CD4-positive, alpha-beta T cell treated with Interleukin-4 for 4 hours (primary cell): Measurements from ENCODE around the gene PPM1K.
"Not testable (repeated sequence)": the region's sequence is repeated elsewhere in the genome, so short reads cannot be mapped to it uniquely, and the experiment has no call there.

ENCODE experiments used
- DNase-seq: peaks from one replicate; pipeline ENCODE4 v3.0.0-alpha.2; 2020

PPM1K gene

DNA sequence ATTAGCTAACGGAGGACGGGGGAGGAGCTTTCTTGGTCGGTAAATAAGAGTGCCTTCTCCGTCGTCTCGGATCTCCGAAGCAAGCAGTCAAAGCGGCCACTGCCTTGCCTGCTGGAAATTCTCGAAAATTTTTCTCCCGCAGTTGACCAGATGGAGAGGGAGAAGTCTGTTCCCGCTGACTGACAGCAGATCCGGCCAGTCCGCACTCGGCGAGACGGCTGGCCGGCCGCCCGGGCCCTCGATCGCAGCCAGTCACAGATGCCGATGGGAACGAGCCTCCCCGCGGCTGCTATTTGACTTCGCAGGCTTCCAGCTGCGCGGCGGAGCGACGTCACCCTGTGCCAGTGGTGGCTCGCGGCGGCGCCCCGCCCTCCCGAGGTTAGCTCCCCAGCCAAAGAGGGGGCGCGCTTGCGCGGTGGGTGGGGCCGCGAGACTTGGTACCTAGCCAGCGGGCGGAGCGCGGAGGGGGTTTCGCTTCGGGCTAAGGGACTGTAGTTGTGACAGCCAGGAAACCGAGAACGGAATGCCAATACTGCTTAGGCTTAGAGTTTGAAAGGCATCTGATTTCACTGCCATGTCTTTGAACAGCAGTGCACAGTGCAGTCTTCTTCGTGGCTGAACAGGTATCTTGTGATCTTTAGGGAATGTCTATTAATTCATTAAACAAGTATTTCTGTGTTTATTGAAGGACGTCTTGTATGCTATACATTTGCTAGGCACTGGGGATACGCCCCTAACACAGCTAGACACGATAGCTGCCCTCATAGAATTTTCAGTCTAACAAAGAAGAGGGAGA, at the start of gene PPM1K:
Gene PPM1K (minus strand): TSS at position 123 of the 796 bp plus-strand sequence. CDS start 5,978 bp downstream, outside the sequence.
- DNase-seq = peak; percentile 98

DNA sequence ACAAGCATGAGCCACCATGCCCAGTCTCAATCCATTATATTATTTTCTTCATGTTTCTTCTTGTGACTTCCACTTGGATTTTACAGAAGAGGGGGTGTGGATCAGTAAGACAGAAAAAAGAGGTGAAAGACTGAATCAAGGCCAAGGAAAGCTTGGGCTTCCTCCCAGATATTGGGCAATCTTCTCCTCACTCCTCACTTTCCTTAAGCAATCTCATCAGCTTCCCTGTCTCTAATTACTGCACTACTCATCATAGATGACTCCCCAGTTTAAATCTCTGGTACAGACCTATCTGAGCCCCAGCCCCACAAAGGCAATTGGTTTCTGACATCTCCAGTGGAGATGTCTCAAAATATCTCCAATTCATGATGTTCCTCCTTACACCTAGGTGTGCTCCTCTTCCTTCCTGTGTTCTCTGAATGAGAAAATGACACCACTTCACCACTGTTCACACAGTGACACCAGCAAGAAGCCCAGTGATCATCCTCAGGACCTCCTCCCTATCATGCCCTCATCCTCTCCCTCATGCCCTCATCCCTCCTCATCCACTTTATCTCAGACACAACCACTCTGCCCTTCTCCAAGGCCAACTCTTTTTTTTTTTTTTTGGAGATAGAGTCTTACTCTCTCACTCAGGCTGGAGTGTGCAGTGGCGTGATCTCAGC, 49.5 kb upstream of the PPM1K start:
- no peak for DNase-seq

DNA sequence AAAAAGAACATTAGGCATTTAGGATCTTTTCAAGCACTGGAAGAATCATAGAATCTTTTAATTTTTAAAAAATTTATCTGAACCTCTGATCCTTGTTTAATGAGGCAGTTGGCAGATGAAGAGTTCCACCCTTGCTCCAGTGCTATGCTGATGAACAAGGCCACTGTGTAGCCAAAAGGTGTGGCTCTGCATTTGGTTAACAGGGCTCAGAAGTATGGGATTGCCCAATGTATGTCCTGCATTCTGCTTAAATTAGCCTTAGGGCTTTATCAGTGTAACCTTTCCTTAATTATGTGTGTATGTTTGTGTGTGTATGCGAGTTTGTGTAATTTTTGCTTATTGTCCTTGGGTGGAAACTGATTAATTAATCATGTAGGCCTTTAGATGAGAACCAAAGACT, 43.3 kb upstream of the PPM1K start:
- no peak for DNase-seq

DNA sequence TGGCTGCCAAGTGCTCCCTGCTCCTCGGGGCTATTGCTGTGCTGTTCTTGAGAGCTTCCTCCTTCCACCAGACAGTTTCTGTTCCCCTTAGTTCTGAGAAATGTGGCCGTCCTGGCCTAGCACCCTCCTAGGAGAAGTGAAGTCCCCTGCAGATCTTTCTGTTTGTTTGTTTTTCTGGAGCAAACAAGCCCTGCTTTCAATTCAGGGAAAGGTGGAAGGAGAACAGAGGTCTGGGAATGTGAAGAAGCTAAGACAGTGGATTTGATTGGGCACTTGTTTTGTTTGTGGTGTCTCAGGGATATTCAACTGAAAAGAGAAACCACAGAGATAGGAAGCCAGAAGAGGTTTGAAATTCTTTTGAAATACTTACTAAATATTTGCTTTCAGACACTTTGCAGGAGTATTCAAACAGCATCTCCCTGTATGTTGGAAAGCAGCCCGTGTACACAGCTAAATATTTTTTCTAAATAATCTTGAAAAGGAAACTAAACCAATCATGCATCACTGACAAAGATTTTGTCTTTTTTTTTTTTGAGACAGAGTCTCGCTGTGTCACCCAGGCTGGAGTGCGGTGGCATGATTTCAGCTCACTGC, 36.5 kb upstream of the PPM1K start:
- peak; percentile 45 for DNase-seq

DNA sequence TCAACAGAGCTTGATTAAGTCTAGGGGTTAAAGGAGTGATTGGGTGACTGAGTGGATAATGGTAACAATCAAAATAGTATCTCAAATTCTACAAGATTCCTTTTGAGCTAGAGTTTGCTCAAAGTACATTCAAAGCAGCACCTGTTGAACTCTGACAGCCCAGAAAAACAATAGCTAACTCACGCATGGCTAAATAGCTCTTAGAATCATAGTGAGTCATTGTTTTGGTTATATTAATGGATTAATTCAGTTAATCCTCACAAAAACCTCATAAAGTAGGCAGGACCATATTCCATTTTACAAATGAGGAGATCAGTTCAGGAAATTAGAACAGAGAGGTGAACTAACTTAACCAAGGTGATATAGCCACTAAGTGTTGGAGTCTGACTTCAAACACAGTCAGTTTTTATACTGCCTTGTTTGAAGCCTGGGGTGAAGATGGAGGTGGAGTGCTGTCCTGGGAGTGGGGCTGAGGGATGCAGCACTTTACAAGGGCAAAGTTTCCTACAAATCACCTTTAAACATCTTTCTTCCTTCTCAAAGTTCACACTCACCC, 35.9 kb upstream of the PPM1K start:
- peak; percentile 3 for DNase-seq

DNA sequence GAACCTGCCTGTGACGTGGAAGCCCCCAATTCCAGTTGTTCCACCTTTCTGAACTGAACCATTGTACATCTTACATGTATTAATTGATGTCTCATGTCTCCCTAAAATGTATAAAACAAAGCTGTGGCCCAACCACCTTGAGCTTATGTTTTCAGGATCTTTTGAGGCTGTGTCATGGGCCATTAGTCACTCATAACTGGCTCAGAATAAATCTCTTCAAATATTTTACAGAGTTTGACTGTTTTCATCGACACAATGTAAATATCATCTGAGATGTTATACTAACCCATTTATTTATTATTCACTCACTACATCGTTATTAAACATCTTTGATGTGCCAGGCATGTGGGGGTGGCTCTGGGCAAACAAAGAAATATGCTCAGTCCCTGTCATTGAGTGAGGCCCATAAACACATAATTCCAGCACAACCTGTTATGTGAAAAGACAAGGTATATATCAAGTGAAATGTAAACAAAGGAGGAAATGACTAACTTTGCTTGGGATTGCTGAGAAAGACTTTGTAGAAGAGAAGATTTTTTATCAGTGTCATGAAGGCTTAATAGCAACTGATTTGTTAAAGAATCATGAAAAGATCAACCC, 34.5 kb upstream of the PPM1K start:
- no peak for DNase-seq

DNA sequence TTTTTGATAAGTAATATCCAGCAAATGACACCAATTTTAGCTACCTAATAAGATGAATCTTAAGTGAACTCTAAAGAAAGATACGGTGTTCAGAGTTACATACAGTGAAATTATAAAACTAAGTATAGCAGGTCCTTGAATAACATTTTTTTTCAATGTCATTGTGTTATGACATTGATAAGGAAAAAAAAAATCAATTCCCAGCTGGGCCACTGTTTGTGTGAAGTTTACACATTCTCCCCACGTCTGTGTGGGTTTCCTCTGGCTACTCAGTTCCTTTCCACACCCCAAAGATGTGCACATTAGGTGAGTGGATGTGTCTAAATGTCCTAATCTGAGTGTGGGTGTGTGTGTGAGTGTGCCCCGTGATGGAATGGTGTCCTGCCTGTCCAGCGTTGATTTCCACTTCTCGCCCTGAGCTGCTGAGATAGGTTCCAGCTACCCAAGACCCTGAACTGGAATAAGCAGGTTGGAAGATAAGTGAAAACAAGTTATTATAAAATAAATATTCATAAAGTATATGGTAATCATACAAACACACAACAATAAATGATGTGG, 31.2 kb upstream of the PPM1K start:
- no peak for DNase-seq

DNA sequence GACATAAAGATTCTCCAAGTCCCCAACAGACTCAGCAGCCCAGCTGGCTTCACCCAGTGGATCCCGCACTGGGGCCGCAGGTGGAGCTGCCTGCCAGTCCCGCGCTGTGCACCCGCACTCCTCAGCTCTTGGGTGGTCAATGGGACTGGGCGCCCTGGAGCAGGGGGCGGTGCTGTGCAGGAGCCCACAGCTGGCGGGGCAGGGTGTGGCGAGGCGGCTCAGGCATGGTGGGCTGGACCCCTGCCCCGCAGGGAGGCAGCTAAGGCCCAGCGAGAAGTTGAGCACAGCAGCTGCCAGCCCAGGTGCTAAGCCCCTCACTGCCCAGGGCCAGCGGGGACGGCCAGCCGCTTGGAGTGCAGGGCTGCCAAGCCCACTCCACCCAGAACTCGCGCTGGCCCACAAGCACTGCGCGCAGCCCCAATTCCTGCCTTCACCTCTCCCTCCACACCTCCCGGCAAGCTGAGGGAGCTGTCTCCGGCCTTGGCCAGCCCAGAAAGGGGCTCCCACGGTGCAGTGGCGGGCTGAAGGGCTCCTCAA, 28.8 kb upstream of the PPM1K start:
- DNase-seq = not testable (repeated sequence)

DNA sequence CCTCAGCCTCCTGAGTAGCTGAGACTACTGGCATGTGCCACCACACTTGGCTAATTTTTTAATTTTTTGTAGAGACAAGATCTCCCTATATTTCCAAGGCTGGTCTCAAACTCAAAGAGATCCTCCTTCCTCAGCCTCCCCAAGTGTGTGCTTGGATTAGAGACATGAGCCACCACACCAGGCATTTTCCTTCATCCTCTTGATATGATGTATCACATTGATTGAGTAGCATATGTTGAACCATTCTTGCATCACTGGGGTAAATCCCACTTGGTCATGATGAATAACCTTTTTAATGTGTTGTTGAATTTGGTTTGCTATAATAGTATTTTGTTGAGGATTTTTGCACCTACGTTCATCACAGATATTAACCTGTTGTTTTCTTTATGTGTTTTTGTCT, 24.2 kb upstream of the PPM1K start:
- no peak for DNase-seq

DNA sequence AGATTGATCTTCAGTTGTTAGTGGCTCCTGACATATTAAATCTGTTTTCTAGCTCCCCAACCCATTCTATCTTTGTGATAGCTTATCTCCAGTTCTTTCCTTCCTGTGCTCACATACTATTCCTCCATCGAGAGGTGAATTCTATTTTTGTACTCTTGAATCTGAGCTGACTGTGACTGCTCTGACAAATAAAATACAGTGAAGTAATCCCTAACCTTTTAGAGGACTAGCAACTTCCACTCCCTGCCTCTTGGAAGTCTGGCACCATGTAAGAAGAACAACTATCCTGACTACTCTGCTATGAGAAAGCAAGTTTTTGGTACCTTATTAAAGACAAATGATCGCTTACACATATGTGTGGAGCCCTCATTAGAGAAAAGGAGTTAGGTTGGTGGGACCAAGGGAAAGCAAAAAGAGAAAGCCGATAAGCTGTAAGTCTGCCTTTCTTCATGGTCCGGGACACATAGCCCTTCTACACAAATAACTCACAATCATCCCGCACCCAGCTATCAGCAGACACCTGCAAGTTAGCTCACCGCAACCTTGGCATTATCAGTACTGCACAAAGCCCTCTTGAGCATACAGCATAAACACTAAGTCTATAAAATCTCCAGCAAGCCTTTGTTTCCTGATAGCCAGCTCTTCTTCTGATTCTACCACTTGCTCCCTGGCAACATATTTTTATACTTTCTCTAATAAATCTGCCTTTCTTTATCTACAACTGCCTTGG, 13.5 kb upstream of the PPM1K start:
- no peak for DNase-seq

DNA sequence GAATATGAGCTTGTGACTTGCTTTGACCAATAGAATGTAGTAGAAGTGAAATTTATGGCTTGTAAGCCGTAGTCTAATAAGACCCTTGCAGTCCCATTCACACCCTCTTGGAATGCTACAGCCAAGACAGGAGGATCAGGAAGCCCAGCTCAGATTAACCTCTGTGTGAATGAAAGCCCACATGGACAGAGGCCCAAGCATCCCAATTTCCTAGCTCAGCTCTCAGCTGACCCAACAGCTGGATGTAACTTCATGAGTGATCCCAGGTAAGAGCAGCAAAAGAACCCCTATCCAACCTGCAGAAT, 12.8 kb upstream of the PPM1K start:
- DNase-seq = no peak

DNA sequence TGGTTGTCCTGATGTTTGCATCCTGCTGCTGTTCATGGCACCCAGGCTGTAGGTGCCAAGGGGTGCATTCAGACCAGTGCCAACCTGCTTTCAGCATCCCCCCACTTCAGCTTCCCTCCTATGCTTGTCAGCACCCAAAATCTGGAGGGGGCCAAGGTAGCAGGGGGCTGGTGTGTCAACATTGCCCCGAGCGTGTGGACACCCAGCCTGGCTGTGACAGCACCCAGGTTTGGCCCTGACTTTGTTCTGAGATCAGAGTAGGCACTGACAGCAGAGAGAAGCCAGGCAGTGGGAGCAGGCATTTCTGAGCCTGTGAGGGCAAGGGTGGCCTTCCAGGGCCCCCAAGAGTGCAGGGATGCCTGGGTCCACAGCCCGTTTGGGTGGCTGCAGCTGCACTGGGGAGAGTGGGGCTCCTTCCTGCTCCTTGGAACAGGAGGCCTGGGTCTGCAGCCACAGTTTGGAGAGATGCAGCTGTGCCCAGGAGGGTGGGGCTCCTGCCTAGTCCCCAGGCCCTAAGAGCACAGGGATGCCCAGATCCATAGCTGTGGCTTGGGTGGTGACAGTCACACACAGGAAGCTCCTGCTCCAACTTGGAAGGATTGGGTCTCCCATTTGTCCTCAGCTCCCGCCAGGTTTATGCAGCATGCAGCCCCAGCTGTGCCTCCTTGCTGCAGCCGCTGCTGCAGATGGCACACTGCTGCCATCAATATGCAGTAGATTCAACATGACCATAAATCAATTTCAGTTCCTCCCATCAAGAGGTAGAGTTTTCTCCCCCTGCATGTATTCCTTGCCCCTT, 12.3 kb upstream of the PPM1K start:
- no peak for DNase-seq

DNA sequence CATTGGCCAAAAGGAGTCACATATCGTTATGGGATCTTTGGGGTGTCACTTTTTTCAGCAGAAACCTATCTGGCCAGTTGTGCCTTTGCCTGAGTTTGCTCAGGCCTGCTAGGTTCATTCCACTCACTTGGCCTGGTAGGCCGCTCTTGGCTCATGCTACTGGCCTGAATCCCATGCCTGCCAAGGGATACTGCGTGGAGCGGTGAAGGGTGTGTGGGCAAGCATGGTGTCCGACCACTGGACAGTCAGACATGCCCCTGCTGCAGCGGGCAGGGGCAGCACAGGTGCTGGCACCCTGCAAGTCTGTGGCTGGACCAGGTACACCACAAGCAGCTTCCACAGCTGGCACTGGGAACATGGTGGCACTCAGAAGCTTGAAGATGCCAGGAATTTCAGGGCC, 11.3 kb upstream of the PPM1K start:
- no peak for DNase-seq

DNA sequence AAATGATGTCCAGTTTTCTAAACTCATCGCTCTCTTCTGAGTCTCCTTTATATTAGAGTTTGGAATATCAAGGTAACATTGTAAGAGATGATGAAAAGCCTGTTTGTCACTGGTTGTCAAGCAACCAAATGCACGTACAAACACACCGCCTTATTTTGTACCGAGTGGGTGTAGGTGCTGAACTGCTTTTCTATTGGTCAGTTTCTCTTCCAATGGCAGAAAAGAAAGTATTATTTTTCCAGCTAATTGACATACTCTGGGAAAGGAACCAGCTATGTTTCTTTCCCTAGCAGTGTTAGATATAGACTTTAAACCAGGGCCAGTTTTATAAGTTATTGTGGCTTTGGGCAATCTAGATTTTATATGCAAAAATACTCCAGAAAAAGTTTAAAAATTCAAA, 6.6 kb upstream of the PPM1K start:
- DNase-seq = no peak

DNA sequence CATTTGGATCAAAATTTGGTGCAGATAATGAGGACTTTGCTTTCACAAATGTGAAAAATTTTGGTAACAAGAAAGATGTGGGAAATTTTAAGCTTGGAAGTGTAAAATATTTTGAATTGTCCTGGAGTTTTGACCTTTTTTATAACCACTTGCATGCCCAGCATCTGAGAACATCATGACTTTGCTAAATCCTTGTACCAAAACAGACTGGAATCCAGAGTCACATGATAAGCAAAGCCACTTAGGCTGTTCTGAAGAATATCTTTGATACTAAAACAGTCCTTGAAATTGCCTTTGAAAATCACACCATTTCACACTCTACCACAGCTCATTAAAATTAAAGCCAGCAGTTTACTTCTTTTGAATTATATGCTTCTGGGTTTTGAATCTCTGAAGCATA, 2.5 kb upstream of the PPM1K start:
- no peak for DNase-seq

DNA sequence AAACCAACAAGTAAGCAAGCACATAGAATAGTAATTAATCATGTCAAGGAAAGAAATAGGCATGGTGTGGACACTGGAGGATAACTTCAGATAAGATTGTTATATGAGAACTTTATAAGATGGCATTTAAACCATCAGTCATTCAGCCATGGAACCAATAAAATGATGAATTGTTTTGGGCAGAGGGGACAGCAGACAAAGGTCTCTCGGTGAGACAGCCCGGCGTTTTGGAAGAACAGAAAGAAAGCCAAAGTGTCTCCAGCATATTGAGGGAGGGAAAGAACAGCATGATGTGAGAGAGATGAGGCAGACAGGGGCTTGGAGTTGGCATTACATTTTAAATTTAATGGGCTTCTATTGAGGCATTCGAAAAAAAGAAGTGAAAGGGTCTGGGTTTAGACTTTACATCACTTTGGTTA, 883 bp upstream of the PPM1K start:
- no peak for DNase-seq

DNA sequence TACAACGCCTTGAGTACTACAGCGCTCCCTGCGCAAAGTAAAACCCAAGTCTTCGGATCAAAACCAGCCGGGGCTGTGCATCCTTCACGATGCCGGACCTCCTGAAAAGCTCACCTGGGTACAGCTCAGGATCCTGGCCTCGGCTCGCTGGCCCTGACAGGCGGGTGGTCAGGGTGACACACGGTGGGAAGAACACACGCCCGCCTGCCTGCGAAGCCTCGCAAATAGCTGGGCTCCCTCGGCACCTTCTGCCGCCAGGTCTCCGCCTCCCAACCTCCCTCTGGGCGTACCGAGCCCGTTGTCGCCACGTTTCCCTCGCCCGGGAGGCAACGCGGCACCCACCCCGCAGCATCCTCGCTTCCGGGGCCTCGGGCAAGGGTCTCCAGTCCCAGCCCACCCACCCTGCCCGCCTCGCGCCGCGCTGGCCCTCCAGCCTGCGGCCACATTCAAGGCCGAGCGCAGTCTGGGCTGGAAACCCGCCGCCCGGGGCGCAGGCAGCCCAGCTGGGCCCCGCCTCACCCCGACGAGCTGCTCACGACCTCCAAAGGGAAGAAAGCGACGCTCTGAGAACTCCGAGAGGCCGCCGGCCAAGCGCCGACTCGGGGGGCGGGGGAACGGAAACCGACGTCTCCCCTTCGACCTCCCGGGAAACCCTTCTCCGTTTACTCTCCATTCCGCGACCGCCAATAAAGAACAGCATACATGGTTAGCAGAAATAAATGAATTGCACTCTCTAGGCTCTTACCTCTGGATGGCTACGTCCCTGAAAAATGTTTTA, 511 bp downstream of the PPM1K start:
- peak; percentile 64 for DNase-seq

DNA sequence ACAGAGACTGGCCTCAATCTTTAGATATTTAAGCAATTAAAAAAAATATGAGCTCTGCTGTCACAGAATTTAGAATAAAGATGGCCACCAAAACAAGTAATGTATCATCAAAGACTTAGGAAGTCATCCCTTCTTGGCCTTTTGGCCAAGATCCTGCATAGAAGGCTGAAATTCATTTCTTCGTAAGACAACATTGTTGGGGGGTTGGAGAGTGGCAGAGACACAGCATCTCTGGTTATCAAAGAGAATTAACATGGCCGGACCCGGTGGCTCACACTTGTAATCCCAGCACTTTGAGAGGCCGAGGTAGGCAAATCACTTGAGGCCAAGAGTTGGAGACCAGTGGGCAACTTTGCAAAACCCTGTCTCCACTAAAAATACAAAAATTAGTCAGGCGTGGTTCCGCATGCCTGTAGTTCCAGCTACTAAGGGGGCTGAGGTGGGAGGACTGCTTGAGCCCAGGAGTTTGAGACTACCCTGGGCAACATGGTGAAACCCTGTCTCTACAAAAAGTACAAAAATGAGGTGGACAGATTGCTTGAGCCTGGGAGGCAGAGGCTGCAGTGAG, 4.0 kb downstream of the PPM1K start:
- no peak for DNase-seq

DNA sequence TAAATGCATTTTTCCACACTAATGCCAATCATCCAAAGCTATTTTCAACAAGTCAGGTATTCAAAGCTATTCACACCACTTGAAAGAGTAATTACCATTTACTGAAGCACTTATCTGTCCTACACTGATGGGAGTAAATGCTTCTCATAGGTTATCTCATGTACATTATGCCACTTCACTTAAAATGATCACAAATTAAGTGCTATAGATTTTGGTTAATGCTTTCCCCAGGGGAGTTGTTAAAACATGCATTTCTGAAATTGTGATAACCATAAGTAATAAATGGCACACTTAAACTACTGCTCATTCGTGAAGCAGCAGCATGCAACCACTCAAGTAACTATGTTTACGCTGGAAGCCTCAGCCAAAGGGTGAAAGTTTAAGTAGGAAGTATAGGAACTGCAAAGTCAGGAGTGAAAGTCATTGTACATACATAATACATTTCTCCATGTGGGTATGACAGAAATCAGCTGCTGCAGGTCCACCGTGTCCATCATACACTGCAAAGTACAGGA, 6.6 kb downstream of the PPM1K start:
- no peak for DNase-seq
